ENCODE results near the gene GALNT18.

Gene GALNT18

DNA sequence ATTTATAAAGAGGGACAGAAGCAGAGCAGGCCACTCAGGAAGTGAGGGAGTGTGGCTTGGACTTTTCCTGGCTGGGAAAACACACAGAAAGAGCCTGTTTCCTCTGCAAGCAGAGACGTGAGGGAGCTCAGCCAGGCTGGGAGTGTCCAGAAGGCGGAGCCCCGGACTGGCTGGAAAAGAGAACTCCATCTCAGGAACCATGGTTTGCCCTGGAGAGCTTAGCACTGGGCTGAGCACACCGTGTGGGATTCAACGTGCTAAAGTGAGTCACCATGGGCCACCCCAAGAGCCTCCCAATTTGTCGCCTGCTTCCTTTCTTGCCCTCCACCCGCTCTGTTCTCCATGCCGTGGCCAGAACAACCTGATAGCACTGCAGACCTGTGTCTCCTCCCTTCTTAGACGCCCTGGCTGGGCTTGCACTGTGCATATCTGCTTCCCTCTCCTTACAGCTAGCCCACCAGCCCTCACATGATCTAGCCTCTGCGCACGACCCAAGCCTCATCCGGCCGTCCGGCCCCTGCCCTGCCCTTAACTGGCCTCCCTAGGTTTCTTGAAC lies 51.8 kb downstream of the GALNT18 start:
- Mint-ChIP-seq H3K9me3 (no peaks in the 10 kb centered on the region), H3K36me3 (no peaks in the 10 kb centered on the region), H3K27ac (no peak overlapping the region), H3K27me3 (peaks cover 3% of the 10 kb centered on the region), H3K4me3 (no peak overlapping the region), H3K4me1 (no peaks in the 10 kb centered on the region)

DNA sequence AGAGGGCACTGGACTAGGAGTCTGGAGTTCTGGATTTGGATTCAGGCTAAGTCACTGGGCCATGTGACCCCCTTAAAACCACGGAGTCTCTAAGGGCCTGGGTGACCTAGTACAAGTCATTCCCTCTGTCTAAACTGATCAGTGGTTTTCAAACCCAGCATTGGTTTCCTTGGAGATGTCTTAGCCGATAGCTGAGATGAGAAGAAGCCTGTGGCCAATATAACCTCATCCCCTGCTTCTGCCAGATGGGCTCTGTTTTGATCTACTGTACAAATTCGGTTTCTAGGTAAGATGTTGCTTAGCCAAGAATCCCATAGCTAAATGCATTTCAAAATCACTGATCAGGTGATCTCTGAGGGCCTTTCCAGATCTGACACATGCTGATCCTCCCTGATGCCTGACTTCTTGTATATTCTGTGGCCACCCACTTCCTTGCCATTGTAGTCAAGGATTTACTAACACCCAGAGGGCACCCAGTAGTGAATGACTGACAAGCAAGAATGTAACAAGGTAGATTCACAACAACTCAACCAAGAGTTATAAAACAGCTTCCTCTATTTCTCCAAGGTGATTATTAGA lies 53.1 kb downstream of the GALNT18 start:
- Mint-ChIP-seq H3K36me3 (no peaks in the 10 kb centered on the region), H3K9me3 (no peaks in the 10 kb centered on the region), H3K27ac (no peak overlapping the region), H3K4me1 (no peaks in the 10 kb centered on the region), H3K4me3 (no peak overlapping the region), H3K27me3 (no peaks in the 10 kb centered on the region)

DNA sequence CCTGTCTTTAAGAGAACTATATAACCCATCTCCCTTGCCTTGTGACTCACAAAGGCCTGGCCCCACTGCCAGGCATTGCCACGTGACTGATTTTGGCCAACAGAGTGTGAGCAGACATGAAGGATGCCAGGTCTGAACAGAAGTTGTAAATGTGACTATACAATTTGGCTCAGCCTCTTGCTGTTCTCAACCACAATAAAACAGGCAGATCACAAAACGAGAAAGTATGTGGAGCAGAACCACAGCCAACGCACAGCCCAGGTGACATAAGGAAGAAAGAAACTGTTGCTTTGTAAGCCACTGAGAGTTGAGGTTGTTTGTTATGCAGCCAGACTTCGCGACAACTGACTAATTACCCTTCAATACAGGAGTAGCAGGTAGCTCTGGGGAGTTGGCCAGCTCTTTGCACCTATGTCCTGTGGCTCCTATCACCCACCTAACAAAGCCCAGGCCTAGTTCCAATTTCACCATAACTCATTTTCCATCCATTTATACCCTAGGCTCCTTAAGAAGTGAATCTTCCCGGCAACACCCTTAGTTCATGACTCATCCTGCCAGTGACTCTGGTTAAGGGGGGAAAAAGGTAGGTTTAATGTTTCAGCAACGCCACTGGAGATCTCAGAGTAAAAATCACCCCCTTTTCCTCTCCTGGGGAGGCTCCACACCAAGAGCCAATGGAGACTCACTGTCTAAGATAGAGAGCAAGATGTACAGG lies 53.7 kb downstream of the GALNT18 start:
- no peak overlapping the region for H3K27ac Mint-ChIP-seq
- no peak overlapping the region for H3K4me3 Mint-ChIP-seq
- H3K36me3 Mint-ChIP-seq, result no peaks in the 10 kb centered on the region
- H3K4me1 Mint-ChIP-seq, result no peaks in the 10 kb centered on the region
- no peaks in the 10 kb centered on the region for H3K9me3 Mint-ChIP-seq
- no peaks in the 10 kb centered on the region for H3K27me3 Mint-ChIP-seq

DNA sequence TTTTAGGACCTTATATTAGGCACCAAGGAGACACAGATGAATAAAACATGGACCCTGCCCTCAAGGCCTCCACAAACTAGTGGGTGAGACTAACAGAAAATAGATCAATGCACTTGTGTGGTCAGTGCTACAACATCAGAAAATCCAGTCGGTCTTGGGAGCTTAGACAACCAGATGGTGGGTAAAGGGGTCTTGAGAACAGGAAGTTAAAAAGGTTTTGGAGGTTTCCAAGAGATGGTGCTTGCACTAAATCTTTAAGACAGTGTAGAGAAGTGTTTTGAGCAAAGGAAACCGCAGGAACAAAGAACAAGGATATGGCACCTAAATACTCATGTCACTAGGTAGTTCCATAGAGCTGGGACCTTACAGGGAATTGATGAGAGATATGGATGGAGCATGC lies 56.2 kb downstream of the GALNT18 start:
- Mint-ChIP-seq H3K9me3 (no peaks in the 10 kb centered on the region), H3K4me3 (no peak overlapping the region), H3K27ac (no peak overlapping the region), H3K4me1 (no peaks in the 10 kb centered on the region), H3K27me3 (no peaks in the 10 kb centered on the region), H3K36me3 (no peaks in the 10 kb centered on the region)

DNA sequence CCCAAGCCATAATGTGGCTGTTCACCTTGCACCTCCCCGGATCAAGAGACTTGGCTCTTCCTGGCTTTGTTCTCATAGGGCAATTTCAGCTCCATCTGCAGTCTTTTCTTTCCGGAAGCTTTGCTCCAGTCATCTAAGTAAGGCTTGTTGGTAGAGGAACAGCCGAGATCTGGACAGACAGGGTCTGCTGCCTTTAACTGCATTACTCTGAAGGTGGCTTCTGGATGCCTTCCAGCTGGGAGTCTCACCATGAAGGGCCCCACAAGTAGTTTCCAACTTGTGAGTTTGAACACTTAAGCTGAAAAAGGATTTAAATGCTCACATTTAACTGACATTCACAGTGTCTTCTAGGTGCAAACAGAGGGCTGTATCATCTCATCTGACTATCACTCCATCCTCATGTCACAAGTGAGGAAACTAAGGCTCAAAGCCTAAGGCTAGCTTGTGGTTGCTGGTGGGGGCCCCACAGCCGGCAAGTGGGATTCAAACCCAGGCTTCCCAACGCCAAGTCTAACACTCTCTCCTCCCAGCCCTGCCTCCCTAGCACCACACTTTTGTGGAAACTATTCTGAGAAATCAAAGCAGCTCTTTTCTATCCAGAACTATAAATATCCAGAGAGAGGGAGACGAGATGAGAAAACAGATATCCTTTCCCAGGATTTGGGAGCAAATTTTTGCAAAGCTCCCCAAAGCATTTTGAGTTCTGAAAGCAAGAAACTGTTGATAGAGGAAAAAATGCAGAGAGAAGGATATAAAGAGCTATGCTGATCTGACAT lies 58.4 kb downstream of the GALNT18 start:
- Mint-ChIP-seq H3K4me1 (no peaks in the 10 kb centered on the region), H3K9me3 (no peaks in the 10 kb centered on the region), H3K36me3 (no peaks in the 10 kb centered on the region), H3K27me3 (no peaks in the 10 kb centered on the region), H3K27ac (no peak overlapping the region), H3K4me3 (no peak overlapping the region)

DNA sequence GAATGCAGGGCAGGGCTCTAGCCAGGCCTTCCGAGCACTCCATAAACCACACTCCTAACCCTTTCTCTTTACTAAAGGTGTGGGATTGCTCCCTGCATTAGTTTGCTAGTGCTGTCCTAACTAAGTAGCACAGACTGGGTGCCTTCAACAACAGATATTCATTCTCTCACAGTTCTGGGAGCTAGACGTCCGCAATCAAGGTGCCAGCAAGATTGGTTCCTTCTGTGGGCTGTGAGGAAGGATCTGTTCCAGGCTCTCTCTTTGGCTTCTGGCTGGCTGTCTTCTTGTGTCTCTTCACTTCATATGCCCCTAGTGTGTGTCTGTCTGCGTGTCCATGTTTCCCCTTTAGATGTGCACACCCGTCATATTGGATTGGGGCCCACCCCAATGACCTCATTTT lies 59.8 kb downstream of the GALNT18 start:
- H3K4me1 Mint-ChIP-seq, result no peaks in the 10 kb centered on the region
- no peak overlapping the region for H3K27ac Mint-ChIP-seq
- no peaks in the 10 kb centered on the region for H3K27me3 Mint-ChIP-seq
- H3K4me3 Mint-ChIP-seq, result no peak overlapping the region
- H3K36me3 Mint-ChIP-seq, result no peaks in the 10 kb centered on the region
- no peaks in the 10 kb centered on the region for H3K9me3 Mint-ChIP-seq

DNA sequence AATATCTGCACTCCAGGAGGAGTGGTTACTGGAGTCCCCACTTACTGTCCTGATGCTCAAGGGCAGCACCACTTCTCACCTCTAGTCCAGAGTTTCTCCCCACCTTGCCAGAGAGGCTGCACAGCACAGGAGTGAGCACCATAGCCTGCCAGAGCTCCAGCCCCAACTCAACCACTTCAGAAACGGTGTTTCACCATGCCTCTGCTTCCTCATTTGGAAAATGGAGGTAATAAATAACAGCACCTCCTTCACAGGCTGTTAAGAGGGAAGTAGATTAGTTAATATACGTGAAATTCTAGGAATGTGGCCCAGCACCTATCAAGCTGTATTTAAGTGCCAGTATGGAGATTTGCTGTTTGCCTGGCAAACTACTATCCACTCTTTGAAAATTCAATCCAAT lies 63.0 kb downstream of the GALNT18 start:
- Mint-ChIP-seq H3K27ac (no peak overlapping the region), H3K4me1 (no peaks in the 10 kb centered on the region), H3K4me3 (no peak overlapping the region)

DNA sequence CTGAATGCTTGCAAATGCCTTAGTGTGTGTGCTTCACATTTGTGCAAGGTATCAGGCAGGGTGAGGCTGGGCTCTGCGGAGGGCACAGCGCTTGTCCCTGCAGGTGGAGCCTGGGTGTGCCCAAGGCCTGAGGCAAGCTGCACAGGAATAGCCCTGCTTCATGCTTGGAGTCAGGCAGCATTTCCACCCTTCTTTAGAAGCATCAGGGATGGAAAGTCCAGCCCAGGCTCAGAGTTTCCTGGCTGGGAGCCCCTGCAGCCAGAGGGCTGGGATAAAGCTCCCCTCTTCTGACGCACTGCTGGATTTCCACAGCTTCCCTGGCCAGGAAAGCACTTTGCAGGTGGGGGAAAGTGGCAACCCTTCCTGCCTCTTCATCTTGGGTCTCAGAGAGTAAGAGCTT lies 63.4 kb downstream of the GALNT18 start:
- no peaks in the 10 kb centered on the region for H3K4me1 Mint-ChIP-seq
- no peak overlapping the region for H3K27ac Mint-ChIP-seq
- no peaks in the 10 kb centered on the region for H3K36me3 Mint-ChIP-seq
- H3K9me3 Mint-ChIP-seq, result no peaks in the 10 kb centered on the region
- no peaks in the 10 kb centered on the region for H3K27me3 Mint-ChIP-seq
- H3K4me3 Mint-ChIP-seq, result no peak overlapping the region

More for the DNA sequence above, 63.0 kb downstream of the GALNT18 start:
- no peaks in the 10 kb centered on the region for H3K9me3 Mint-ChIP-seq
- H3K27me3 Mint-ChIP-seq, result no peaks in the 10 kb centered on the region
- no peaks in the 10 kb centered on the region for H3K36me3 Mint-ChIP-seq

DNA sequence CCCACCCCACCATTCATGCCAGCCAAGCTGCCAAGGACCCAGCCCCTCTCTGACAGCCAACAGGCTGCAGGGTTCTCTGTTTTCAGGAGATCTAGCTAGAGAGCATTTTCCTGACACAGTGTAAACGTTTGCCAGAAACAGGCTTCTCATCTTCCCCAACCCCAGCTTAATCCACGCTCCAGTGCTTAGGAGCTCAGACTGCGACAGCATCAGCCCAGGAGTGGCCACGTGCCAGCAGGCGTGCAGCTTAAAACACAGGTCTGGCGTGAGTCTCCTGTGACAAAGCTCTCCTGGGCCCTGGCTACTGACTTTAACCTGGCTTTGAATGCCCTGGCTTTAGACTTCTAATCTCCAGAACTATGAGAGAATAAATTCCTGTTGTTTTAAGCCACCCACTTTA lies 66.6 kb downstream of the GALNT18 start:
- H3K27me3 Mint-ChIP-seq, result no peaks in the 10 kb centered on the region
- H3K4me3 Mint-ChIP-seq, result no peak overlapping the region
- H3K9me3 Mint-ChIP-seq, result no peaks in the 10 kb centered on the region
- no peaks in the 10 kb centered on the region for H3K4me1 Mint-ChIP-seq
- no peaks in the 10 kb centered on the region for H3K36me3 Mint-ChIP-seq
- no peak overlapping the region for H3K27ac Mint-ChIP-seq

DNA sequence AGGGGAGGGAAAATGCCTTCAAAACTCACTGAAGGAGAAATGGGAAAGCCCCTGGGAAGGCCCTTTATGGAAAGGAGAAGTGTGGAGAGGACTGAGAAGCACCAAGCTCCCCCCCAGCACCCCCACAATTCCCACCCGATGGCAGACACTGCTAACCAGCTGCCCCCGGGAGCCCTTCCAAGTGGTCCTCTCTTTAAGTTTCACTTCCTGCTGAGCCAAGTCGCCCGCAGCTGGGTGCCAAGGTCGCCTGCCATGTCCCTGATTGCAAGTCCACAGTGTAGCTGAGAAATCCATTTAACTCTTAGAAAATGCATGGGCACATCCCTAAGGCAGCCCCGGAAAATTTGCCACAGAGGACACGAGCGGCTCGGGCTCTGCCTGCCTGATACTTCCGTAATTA lies 68.2 kb downstream of the GALNT18 start:
- H3K27me3 Mint-ChIP-seq, result no peaks in the 10 kb centered on the region
- H3K27ac Mint-ChIP-seq, result no peak overlapping the region
- H3K9me3 Mint-ChIP-seq, result no peaks in the 10 kb centered on the region
- no peaks in the 10 kb centered on the region for H3K36me3 Mint-ChIP-seq
- H3K4me3 Mint-ChIP-seq, result no peak overlapping the region
- H3K4me1 Mint-ChIP-seq, result no peaks in the 10 kb centered on the region

DNA sequence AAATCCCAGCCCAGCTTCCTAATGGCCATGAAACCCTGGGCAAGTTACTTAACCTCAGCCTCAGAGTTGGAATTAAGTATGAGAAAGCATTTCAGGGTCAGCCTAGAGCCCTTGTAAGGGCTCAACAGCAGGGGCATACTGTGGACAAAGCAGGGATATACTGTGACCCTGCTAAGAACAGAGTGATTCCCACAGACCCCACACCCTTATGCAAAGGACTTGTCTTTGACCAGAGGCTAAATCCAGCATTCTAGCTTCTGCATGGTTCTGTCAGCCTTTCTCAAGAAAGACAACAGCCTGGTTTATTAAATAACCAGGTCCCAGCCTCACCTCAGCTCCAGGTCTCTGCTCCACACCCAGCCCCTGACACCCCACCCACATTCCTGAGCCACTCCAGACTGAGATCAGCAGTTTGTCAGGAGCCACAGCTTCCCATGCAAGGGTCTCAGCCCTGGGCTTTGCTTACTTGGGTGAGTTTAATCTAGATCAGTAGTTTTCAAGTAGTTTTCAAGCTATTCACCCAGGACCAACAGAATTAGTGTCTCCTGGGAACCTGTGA lies 69.2 kb downstream of the GALNT18 start:
- Mint-ChIP-seq H3K4me3 (no peak overlapping the region), H3K27ac (no peak overlapping the region), H3K27me3 (no peaks in the 10 kb centered on the region), H3K36me3 (no peaks in the 10 kb centered on the region), H3K9me3 (no peaks in the 10 kb centered on the region), H3K4me1 (no peaks in the 10 kb centered on the region)

DNA sequence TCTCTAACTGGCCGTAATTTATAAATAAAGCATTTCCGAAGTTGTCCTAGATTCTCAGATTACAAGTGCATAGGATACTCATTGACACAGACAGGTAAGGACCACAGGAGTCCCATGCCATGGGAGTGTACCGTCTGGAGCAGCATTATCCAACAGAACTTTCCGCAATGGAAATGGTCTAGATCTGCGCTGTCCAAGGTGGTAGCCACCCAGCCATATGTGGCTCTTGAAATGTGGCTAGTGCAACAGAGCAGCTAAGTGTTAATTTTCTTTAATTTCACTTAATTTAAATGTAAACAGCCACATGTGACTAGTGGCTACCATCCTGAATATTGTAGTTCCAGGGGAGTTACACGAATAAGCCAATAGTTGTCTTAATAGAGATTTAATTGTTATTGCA lies 71.3 kb downstream of the GALNT18 start:
- Mint-ChIP-seq H3K27me3 (no peaks in the 10 kb centered on the region), H3K27ac (no peak overlapping the region), H3K4me1 (no peaks in the 10 kb centered on the region), H3K36me3 (no peaks in the 10 kb centered on the region), H3K4me3 (no peak overlapping the region), H3K9me3 (no peaks in the 10 kb centered on the region)

DNA sequence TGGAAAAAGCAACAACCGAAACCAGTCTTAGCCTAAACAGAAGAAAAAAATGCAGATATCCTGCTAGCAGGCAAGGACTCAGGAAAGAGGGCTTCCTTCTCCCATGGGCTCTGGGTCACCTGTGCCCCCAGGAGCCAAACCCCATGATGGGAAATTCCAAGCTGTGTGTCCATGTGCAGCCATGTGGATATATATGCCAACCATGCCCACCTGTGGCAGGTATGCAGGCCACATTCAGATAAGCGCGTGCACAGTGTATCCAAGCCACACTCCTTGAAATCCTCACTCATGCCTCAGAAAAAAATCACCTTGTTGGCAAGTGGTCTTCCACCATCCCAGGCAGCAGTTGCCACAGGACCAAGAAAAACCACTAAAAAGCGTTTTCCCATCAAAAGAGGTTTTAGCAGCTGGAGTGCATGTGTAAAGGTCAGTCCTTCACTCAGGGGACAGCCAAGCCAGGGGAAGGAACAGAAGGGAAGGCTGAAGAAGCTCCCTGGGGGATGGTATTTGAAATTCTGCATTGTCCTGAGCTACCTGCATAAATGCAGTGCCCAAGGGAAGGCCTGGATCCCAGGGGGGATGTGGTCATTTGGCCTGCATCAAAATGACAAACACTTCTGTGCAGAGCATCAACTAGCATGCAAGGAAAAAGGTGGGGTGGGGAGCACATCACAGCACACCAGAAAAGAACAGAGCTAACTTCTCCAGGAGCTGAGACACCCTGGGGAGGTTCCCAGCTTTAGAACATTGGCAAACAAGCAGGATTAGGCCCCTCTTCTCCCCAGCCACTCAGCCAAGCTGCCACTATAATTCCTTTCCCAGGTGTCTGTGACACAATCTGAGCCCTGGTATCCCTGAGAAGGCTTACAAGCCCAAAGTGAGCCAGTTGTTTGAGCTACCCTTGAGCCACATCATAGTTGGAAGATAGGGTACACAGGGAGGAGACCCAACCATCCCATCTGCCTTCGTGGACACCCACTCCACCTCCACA lies 76.2 kb downstream of the GALNT18 start:
- Mint-ChIP-seq H3K9me3 (no peaks in the 10 kb centered on the region), H3K27ac (no peak overlapping the region), H3K27me3 (no peaks in the 10 kb centered on the region), H3K4me3 (no peak overlapping the region), H3K4me1 (no peaks in the 10 kb centered on the region), H3K36me3 (no peaks in the 10 kb centered on the region)

DNA sequence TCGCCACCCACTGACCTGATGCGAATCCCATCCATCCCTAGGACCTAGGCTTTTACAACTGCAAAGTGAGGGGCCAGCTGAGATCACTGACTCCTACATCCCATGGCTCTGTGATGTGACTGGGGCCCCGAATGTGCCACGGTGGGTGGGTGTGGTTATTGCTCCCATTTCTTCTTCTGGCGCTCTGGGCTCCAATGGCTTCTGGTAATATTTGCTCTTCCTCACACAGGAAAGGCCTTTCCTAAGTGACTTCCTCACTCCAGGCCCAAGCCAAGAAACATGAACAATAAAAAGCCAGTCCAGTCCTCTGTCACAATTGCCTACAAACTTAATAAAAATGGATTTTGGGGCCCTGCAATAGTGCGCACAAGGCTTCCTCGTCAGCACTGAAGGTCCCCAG lies 78.1 kb downstream of the GALNT18 start:
- no peaks in the 10 kb centered on the region for H3K9me3 Mint-ChIP-seq
- H3K36me3 Mint-ChIP-seq, result no peaks in the 10 kb centered on the region
- H3K27me3 Mint-ChIP-seq, result no peaks in the 10 kb centered on the region
- H3K27ac Mint-ChIP-seq, result no peak overlapping the region
- no peaks in the 10 kb centered on the region for H3K4me1 Mint-ChIP-seq
- no peak overlapping the region for H3K4me3 Mint-ChIP-seq

DNA sequence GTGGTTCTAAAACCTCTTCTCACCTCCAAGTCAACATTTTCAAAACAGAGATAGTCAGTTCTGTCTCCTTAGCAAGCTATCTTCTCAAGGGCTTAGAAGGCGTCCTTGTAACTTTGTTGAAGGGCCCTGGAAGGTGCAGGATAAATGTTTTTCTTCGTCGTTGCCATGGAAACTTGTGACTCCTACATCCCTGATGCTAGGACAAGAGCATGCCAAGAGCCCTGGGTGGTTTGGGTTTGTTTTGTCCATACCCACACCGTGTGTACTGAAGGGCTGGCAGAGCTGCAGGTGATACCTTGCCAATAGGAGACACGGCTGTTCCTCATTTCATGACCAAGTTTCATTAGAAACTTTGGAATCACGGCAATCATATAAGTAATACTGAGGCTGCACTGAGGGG lies 81.6 kb downstream of the GALNT18 start:
- Mint-ChIP-seq H3K27ac (no peak overlapping the region), H3K36me3 (no peaks in the 10 kb centered on the region), H3K4me1 (no peaks in the 10 kb centered on the region), H3K27me3 (peaks cover 3% of the 10 kb centered on the region), H3K9me3 (no peaks in the 10 kb centered on the region), H3K4me3 (no peak overlapping the region)

All from activated naive CD4-positive, alpha-beta T cell treated with anti-CD3 and anti-CD28 coated beads, Interleukin-2, amount 50 U/mL, for 24 hours (primary cell).